ENCODE results near the gene KIAA0319L. TPM values are rescaled to one million over a fixed set of nuclear protein-coding genes. Genes with fewer than 3 reads are reported as not detected.

Gene KIAA0319L
- total RNA-seq, 1 experiment from 2014 or later: 46.4 TPM

DNA sequence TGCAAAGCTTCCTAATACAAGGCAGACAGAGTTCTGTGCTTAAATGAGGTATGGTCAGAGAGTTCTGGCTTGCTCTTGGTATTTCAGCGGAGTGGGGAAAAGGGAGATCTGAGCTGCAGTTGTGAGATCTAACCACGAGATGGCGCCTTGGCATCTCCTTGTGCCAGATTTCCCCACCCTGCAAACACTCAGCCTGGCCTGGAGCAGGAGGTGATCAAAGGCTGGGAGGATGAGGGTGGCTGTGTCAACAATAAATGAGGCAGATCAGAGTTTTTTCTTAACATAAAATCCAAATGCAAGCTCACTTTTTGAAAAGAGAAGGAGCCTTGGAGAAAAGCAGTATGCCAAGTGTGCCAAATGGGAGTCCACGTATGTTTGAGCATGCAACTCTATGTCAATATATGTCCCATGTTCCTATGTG is 11.8 kb upstream of the KIAA0319L start:
- no peak overlapping the region for H2BK20ac ChIP-seq (ENCODE audit: low read depth, low read length, poor library complexity, severe bottlenecking)
- peak; percentile 71 for DNase-seq
- H3K9me3 ChIP-seq (ENCODE audit: control insufficient read depth, low read depth, low read length): no peaks in the 10 kb centered on the region
- no peak overlapping the region for H2BK5ac ChIP-seq (ENCODE audit: insufficient read length, low read length)
- H3T11ph ChIP-seq (ENCODE audit: low read length): no peak overlapping the region
- H3K56ac ChIP-seq (ENCODE audit: insufficient read length, low read depth, low read length): no peak overlapping the region
- no peak overlapping the region for H3K9ac ChIP-seq (ENCODE audit: extremely low read depth, insufficient read length, low read length)
- H3K4me3 Mint-ChIP-seq: no peak overlapping the region
- H3K79me2 ChIP-seq (ENCODE audit: insufficient read depth, low read length): no peaks in the 10 kb centered on the region
- H3K36me3 Mint-ChIP-seq (ENCODE audit: insufficient read depth in 1 of 3, low read depth in 3 of 3): peaks cover 6 to 23% (median 19%) of the 10 kb centered on the region in 3 experiments
- no peak overlapping the region for H3K14ac ChIP-seq (ENCODE audit: insufficient read depth, low read length)
- H3K18ac ChIP-seq (ENCODE audit: insufficient read length, low read depth, low read length): no peak overlapping the region
- no peak overlapping the region for H3K27ac ChIP-seq (ENCODE audit: insufficient read length, low read depth, low read length)
- no peak overlapping the region for H3K27ac Mint-ChIP-seq
- no peaks in the 10 kb centered on the region for H3K79me1 ChIP-seq (ENCODE audit: insufficient read depth, low read depth, low read length, poor library complexity, severe bottlenecking)
- H4K5ac ChIP-seq (ENCODE audit: insufficient read length, low read depth, low read length): no peak overlapping the region
- H2BK15ac ChIP-seq (ENCODE audit: low read depth, low read length): no peak overlapping the region
- no CpG with 5 or more reads among the region's 4 CpGs for WGBS (ENCODE audit: extremely low coverage, insufficient read length, low lambda C conversion rate)
- H3K23me2 ChIP-seq (ENCODE audit: insufficient read length, low read depth, low read length, poor library complexity, severe bottlenecking): peaks cover 9% of the 10 kb centered on the region
- no peaks in the 10 kb centered on the region; a peak in 1 of 5 replicates for H3K9me3 Mint-ChIP-seq
- no peaks in the 10 kb centered on the region for H4K20me1 ChIP-seq (ENCODE audit: control insufficient read depth, insufficient read depth, insufficient read length)
- H3K27me3 ChIP-seq (ENCODE audit: insufficient read depth, low read length): peaks cover 33% of the 10 kb centered on the region
- no peak overlapping the region for H2AK5ac ChIP-seq (ENCODE audit: insufficient read length, low read length)
- no peaks in the 10 kb centered on the region for H3K4me1 ChIP-seq (ENCODE audit: insufficient read depth, low read length)
- no peak overlapping the region for H3K4ac ChIP-seq (ENCODE audit: low read depth, low read length)
- TF ChIP-seq, protein P1, sequence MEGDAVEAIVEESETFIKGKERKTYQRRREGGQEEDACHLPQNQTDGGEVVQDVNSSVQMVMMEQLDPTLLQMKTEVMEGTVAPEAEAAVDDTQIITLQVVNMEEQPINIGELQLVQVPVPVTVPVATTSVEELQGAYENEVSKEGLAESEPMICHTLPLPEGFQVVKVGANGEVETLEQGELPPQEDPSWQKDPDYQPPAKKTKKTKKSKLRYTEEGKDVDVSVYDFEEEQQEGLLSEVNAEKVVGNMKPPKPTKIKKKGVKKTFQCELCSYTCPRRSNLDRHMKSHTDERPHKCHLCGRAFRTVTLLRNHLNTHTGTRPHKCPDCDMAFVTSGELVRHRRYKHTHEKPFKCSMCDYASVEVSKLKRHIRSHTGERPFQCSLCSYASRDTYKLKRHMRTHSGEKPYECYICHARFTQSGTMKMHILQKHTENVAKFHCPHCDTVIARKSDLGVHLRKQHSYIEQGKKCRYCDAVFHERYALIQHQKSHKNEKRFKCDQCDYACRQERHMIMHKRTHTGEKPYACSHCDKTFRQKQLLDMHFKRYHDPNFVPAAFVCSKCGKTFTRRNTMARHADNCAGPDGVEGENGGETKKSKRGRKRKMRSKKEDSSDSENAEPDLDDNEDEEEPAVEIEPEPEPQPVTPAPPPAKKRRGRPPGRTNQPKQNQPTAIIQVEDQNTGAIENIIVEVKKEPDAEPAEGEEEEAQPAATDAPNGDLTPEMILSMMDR (conservative IDR thresholded peaks at IDR 0.05): peak; percentile 94
- no peak overlapping the region for H2AFZ ChIP-seq (ENCODE audit: low read length)
- no peak overlapping the region for H4K91ac ChIP-seq (ENCODE audit: insufficient read length, low read depth, low read length)
- no peak overlapping the region for H4K8ac ChIP-seq (replicated peaks; ENCODE audit: insufficient read length, low read depth, low read length)
- peaks cover 58% of the 10 kb centered on the region for H3K27me3 Mint-ChIP-seq (ENCODE audit: low read depth)
- no peak overlapping the region for H3K4me2 ChIP-seq (ENCODE audit: insufficient read depth, insufficient read length, low read length)
- H3K4me1 Mint-ChIP-seq: peaks cover 12 to 14% of the 10 kb centered on the region in 2 experiments
- no peak overlapping the region for H2BK12ac ChIP-seq (ENCODE audit: insufficient read length, low read depth, low read length)
- H2BK120ac ChIP-seq (ENCODE audit: low read depth, low read length, poor library complexity, severe bottlenecking): no peak overlapping the region
- H3K23ac ChIP-seq (ENCODE audit: insufficient read length, low read depth, low read length): no peak overlapping the region

All from H9 (cell line).